ENCODE data around the gene MAN2B2.

DNA sequence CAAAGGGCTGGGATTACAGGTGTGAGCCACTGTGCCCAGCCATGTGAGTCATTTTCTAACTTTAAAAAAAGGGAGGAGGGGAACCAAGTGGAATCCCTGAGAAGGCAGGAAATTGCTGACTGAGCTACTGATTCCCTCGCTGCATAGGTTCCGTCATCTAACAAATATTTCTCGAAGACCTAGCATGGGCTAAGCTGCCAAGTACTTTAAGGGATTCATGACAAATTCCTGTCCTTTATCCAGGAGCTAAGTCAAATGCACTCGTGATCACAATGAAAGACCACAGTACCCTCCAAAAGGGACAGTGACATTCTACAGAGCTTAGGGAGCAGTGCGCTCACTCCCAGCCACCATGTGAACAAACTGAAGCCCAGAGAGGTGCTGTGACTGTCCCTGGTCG, 33.2 kb upstream of the MAN2B2 start:
- TF ChIP-seq, protein P1, sequence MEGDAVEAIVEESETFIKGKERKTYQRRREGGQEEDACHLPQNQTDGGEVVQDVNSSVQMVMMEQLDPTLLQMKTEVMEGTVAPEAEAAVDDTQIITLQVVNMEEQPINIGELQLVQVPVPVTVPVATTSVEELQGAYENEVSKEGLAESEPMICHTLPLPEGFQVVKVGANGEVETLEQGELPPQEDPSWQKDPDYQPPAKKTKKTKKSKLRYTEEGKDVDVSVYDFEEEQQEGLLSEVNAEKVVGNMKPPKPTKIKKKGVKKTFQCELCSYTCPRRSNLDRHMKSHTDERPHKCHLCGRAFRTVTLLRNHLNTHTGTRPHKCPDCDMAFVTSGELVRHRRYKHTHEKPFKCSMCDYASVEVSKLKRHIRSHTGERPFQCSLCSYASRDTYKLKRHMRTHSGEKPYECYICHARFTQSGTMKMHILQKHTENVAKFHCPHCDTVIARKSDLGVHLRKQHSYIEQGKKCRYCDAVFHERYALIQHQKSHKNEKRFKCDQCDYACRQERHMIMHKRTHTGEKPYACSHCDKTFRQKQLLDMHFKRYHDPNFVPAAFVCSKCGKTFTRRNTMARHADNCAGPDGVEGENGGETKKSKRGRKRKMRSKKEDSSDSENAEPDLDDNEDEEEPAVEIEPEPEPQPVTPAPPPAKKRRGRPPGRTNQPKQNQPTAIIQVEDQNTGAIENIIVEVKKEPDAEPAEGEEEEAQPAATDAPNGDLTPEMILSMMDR (IDR thresholded peaks at IDR 0.05), result no peak
- TF ChIP-seq POLR2A (IDR thresholded peaks at IDR 0.05), result no peak
